Liver (tissue), 9 donors: ENCODE results near the gene SARDH. TPM values are rescaled to one million over a fixed set of nuclear protein-coding genes. Genes with fewer than 3 reads are reported as not detected.

Experiments
- DNase-seq: peaks from one replicate; pipeline ENCODE4 v3.0.0-alpha.2; 2017; ENCODE audit warnings: low spot score
- H3K27ac ChIP-seq, 2 donors: one replicate each; pipeline ENCODE4 v1.7.0; 2013; ENCODE audit warnings: inconsistent platforms in 2 of 2, low read length in 2 of 2, control low read depth in 1 of 2, low read depth in 1 of 2, mild to moderate bottlenecking in 1 of 2
- H3K27me3 ChIP-seq, 4 donors: one replicate each; pipeline versions ENCODE4 v1.6.1 to v1.7.0; 2013; ENCODE audit warnings: low read length in 3 of 4, inconsistent platforms in 1 of 4, mild to moderate bottlenecking in 1 of 4, moderate library complexity in 1 of 4; ENCODE audit not compliant: control insufficient read depth in 4 of 4, insufficient read depth in 4 of 4
- H3K36me3 ChIP-seq, 4 donors: one replicate each; pipeline versions ENCODE4 v1.6.1 to v1.7.0; 2013; ENCODE audit warnings: low read length in 3 of 4, mild to moderate bottlenecking in 3 of 4, low read depth in 1 of 4, moderate library complexity in 1 of 4; ENCODE audit not compliant: control insufficient read depth in 4 of 4, insufficient read depth in 3 of 4
- H3K4me1 ChIP-seq, 4 donors: one replicate each; pipeline versions ENCODE4 v1.6.1 to v1.7.0; 2013; ENCODE audit warnings: low read length in 3 of 4, mild to moderate bottlenecking in 3 of 4, moderate library complexity in 1 of 4; ENCODE audit not compliant: control insufficient read depth in 4 of 4, insufficient read depth in 4 of 4
- H3K4me3 ChIP-seq, 3 donors: one replicate each; pipeline versions ENCODE4 v1.6.1 to v1.7.0; 2013; ENCODE audit warnings: low read length in 3 of 3, control low read depth in 1 of 3, low read depth in 1 of 3, mild to moderate bottlenecking in 1 of 3
- H3K9ac ChIP-seq, 2 donors: one replicate each; pipeline ENCODE4 v1.7.0; 2013; ENCODE audit warnings: low read length in 2 of 2, mild to moderate bottlenecking in 2 of 2, moderate library complexity in 2 of 2, control low read depth in 1 of 2, low read depth in 1 of 2
- H3K9me3 ChIP-seq, 4 donors: one replicate each; pipeline versions ENCODE4 v1.6.1 to v1.7.0; 2013; ENCODE audit warnings: low read length in 3 of 4; ENCODE audit not compliant: control insufficient read depth in 4 of 4
- ATF3 ChIP-seq: IDR thresholded peaks from 2 replicates; pipeline ENCODE4 v1.6.1; 2016; ENCODE audit warnings: antibody characterized with exemption
- CTCF ChIP-seq: fragments of 150-350 bp; IDR thresholded peaks from 2 replicates; pipeline ENCODE4 v1.5.1; 2017; ENCODE audit warnings: improper control_type of control experiment, low read depth, low read length; ENCODE audit not compliant: missing input control
- EGR1 ChIP-seq, 2 donors: IDR thresholded peaks; 2 replicates each; pipeline ENCODE4 v1.6.1; 2016 to 2018; ENCODE audit warnings: antibody characterized with exemption in 2 of 2, low read depth in 2 of 2
- FOXA1 ChIP-seq: IDR thresholded peaks from 2 replicates; pipeline ENCODE4 v1.6.1; 2016; ENCODE audit warnings: antibody characterized with exemption
- GABPA ChIP-seq, 2 donors: IDR thresholded peaks in 1 of 2; conservative IDR thresholded peaks in 1 of 2; 2 replicates each; pipeline ENCODE4 v1.6.1; 2016; ENCODE audit warnings: antibody characterized with exemption in 2 of 2, mild to moderate bottlenecking in 1 of 2, moderate library complexity in 1 of 2
- HNF4A ChIP-seq, 2 donors: conservative IDR thresholded peaks; 2 replicates each; pipeline ENCODE4 v1.6.1; 2016; ENCODE audit warnings: antibody characterized with exemption in 2 of 2, mild to moderate bottlenecking in 2 of 2
- HNF4G ChIP-seq: IDR thresholded peaks from 2 replicates; pipeline ENCODE4 v1.6.1; 2016; ENCODE audit warnings: antibody characterized with exemption
- MAX ChIP-seq: IDR thresholded peaks from 2 replicates; pipeline ENCODE4 v1.6.1; 2016; ENCODE audit warnings: antibody characterized with exemption
- NR2F2 ChIP-seq: IDR thresholded peaks from 2 replicates; pipeline ENCODE4 v1.6.1; 2016; ENCODE audit warnings: antibody characterized with exemption
- RAD21 ChIP-seq, 2 donors: IDR thresholded peaks; 2 replicates each; pipeline ENCODE4 v1.6.1; 2016; ENCODE audit warnings: antibody characterized with exemption in 2 of 2, mild to moderate bottlenecking in 2 of 2
- REST ChIP-seq: IDR thresholded peaks from 2 replicates; pipeline ENCODE4 v1.6.1; 2016; ENCODE audit warnings: antibody characterized with exemption, mild to moderate bottlenecking
- RXRA ChIP-seq, 2 donors: IDR thresholded peaks; 2 replicates each; pipeline ENCODE4 v1.6.1; 2017 to 2018; ENCODE audit warnings: antibody characterized with exemption in 2 of 2, mild to moderate bottlenecking in 1 of 2
- SP1 ChIP-seq: IDR thresholded peaks from 2 replicates; pipeline ENCODE4 v1.6.1; 2018; ENCODE audit warnings: antibody characterized with exemption, mild to moderate bottlenecking
- TAF1 ChIP-seq: conservative IDR thresholded peaks from 2 replicates; pipeline ENCODE4 v1.6.1; 2016; ENCODE audit warnings: antibody characterized with exemption, mild to moderate bottlenecking
- YY1 ChIP-seq: IDR thresholded peaks from 2 replicates; pipeline ENCODE4 v1.6.1; 2016; ENCODE audit warnings: antibody characterized with exemption, mild to moderate bottlenecking
- ZBTB33 ChIP-seq: IDR thresholded peaks from 2 replicates; pipeline ENCODE4 v1.6.1; 2016; ENCODE audit warnings: antibody characterized with exemption
- WGBS: extraction: QIAGEN DNeasy Blood & Tissue Kit; methylation state at CpG from one replicate; pipeline ENCODE4 v1.1.7; 2013; 5-methylcytosine and 5-hydroxymethylcytosine counted together
- polyA plus RNA-seq, 2 donors: library from polyadenylated mRNA; stranded (reverse) in 1 of 2; unstranded in 1 of 2; fragments of 200-250 nt in 1 of 2; fragments of >200 nt in 1 of 2; fragmentation: Nextera tagmentation in 1 of 2; extraction: Ambion mirVana in 1 of 2; gene quantifications; one replicate each; pipeline versions ENCODE4 v1.2.1 to v1.2.3, GENCODE V29; 2013 to 2015
- total RNA-seq, 2 donors: library from RNA; depleted of rRNA; stranded (reverse); fragments of >200 nt; gene quantifications; one replicate each; pipeline ENCODE4 v1.2.3, GENCODE V29; 2014
- donor health status: healthy.
- donor health status: healthy.
- donor health status: healthy.
- donor health status: healthy.
- donor health status: healthy.

SARDH gene
- total and polyA plus RNA-seq, 4 donors = 53.7 to 291 (median 63.4) TPM

GRCh38 chr9:133785753-133786370 lies 47.7 kb upstream of the SARDH start (continued):
- TF ChIP-seq RAD21 (IDR thresholded peaks at IDR 0.05) (no peak), CTCF (no peak), MAX (no peak), NR2F2 (no peak), EGR1 (IDR thresholded peaks at IDR 0.05; ENCODE audit: low read depth in 2 of 2) (no peak)

- no peak overlapping the region for H3K27ac ChIP-seq
- 95% methylated on average over 25 of the region's 25 CpGs for WGBS
- no peak overlapping the region for H3K4me3 ChIP-seq
- DNase-seq = no peak
- H3K36me3 ChIP-seq = peaks cover 0 to 42% (median 12%) of the 10 kb centered on the region in 4 donors
- no peak overlapping the region for H3K9ac ChIP-seq
- H3K9me3 ChIP-seq = no peaks in the 10 kb centered on the region
- H3K27me3 ChIP-seq = no peaks in the 10 kb centered on the region
- H3K4me1 ChIP-seq = peaks cover 9 to 15% (median 12%) of the 10 kb centered on the region in 4 donors
- TF ChIP-seq MAX = no peak
- no peak for TF ChIP-seq REST
- no peak for TF ChIP-seq ATF3
- TF ChIP-seq RAD21 (IDR thresholded peaks at IDR 0.05) = no peak
- no peak for TF ChIP-seq FOXA1
- no peak for TF ChIP-seq YY1
- TF ChIP-seq GABPA (IDR thresholded peaks at IDR 0.05 in 1 of 2, conservative IDR thresholded peaks at IDR 0.05 in 1 of 2) = no peak
- no peak for TF ChIP-seq SP1
- TF ChIP-seq HNF4G = no peak
- TF ChIP-seq RXRA (IDR thresholded peaks at IDR 0.05) = no peak
- no peak for TF ChIP-seq CTCF
- no peak for TF ChIP-seq ZBTB33
- no peak for TF ChIP-seq HNF4A (conservative IDR thresholded peaks at IDR 0.05)
- no peak for TF ChIP-seq TAF1
These were observed 46.8 kb upstream of the SARDH start for GRCh38 chr9:133784731-133785561.
